Liver (tissue), 9 donors: ENCODE data around the gene NUP37. TPM values are rescaled to one million over a fixed set of nuclear protein-coding genes. Genes with fewer than 3 reads are reported as not detected.

Experiments
- DNase-seq: peaks from one replicate; pipeline ENCODE4 v3.0.0-alpha.2; 2017; ENCODE audit warnings: low spot score
- H3K27ac ChIP-seq, 2 donors: one replicate each; pipeline ENCODE4 v1.7.0; 2013; ENCODE audit warnings: inconsistent platforms in 2 of 2, low read length in 2 of 2, control low read depth in 1 of 2, low read depth in 1 of 2, mild to moderate bottlenecking in 1 of 2
- H3K27me3 ChIP-seq, 4 donors: one replicate each; pipeline versions ENCODE4 v1.6.1 to v1.7.0; 2013; ENCODE audit warnings: low read length in 3 of 4, inconsistent platforms in 1 of 4, mild to moderate bottlenecking in 1 of 4, moderate library complexity in 1 of 4; ENCODE audit not compliant: control insufficient read depth in 4 of 4, insufficient read depth in 4 of 4
- H3K36me3 ChIP-seq, 4 donors: one replicate each; pipeline versions ENCODE4 v1.6.1 to v1.7.0; 2013; ENCODE audit warnings: low read length in 3 of 4, mild to moderate bottlenecking in 3 of 4, low read depth in 1 of 4, moderate library complexity in 1 of 4; ENCODE audit not compliant: control insufficient read depth in 4 of 4, insufficient read depth in 3 of 4
- H3K4me1 ChIP-seq, 4 donors: one replicate each; pipeline versions ENCODE4 v1.6.1 to v1.7.0; 2013; ENCODE audit warnings: low read length in 3 of 4, mild to moderate bottlenecking in 3 of 4, moderate library complexity in 1 of 4; ENCODE audit not compliant: control insufficient read depth in 4 of 4, insufficient read depth in 4 of 4
- H3K4me3 ChIP-seq, 3 donors: one replicate each; pipeline versions ENCODE4 v1.6.1 to v1.7.0; 2013; ENCODE audit warnings: low read length in 3 of 3, control low read depth in 1 of 3, low read depth in 1 of 3, mild to moderate bottlenecking in 1 of 3
- H3K9ac ChIP-seq, 2 donors: one replicate each; pipeline ENCODE4 v1.7.0; 2013; ENCODE audit warnings: low read length in 2 of 2, mild to moderate bottlenecking in 2 of 2, moderate library complexity in 2 of 2, control low read depth in 1 of 2, low read depth in 1 of 2
- H3K9me3 ChIP-seq, 4 donors: one replicate each; pipeline versions ENCODE4 v1.6.1 to v1.7.0; 2013; ENCODE audit warnings: low read length in 3 of 4; ENCODE audit not compliant: control insufficient read depth in 4 of 4
- ATF3 ChIP-seq: IDR thresholded peaks from 2 replicates; pipeline ENCODE4 v1.6.1; 2016; ENCODE audit warnings: antibody characterized with exemption
- CTCF ChIP-seq: fragments of 150-350 bp; IDR thresholded peaks from 2 replicates; pipeline ENCODE4 v1.5.1; 2017; ENCODE audit warnings: improper control_type of control experiment, low read depth, low read length; ENCODE audit not compliant: missing input control
- EGR1 ChIP-seq, 2 donors: IDR thresholded peaks; 2 replicates each; pipeline ENCODE4 v1.6.1; 2016 to 2018; ENCODE audit warnings: antibody characterized with exemption in 2 of 2, low read depth in 2 of 2
- FOXA1 ChIP-seq: IDR thresholded peaks from 2 replicates; pipeline ENCODE4 v1.6.1; 2016; ENCODE audit warnings: antibody characterized with exemption
- FOXA2 ChIP-seq: IDR thresholded peaks from 2 replicates; pipeline ENCODE4 v1.6.1; 2016; ENCODE audit warnings: antibody characterized with exemption
- GABPA ChIP-seq, 2 donors: IDR thresholded peaks in 1 of 2; conservative IDR thresholded peaks in 1 of 2; 2 replicates each; pipeline ENCODE4 v1.6.1; 2016; ENCODE audit warnings: antibody characterized with exemption in 2 of 2, mild to moderate bottlenecking in 1 of 2, moderate library complexity in 1 of 2
- HNF4A ChIP-seq, 2 donors: conservative IDR thresholded peaks; 2 replicates each; pipeline ENCODE4 v1.6.1; 2016; ENCODE audit warnings: antibody characterized with exemption in 2 of 2, mild to moderate bottlenecking in 2 of 2
- HNF4G ChIP-seq: IDR thresholded peaks from 2 replicates; pipeline ENCODE4 v1.6.1; 2016; ENCODE audit warnings: antibody characterized with exemption
- JUND ChIP-seq, 2 donors: IDR thresholded peaks; 2 replicates each; pipeline ENCODE4 v1.6.1; 2016; ENCODE audit warnings: antibody characterized with exemption in 2 of 2
- MAX ChIP-seq: IDR thresholded peaks from 2 replicates; pipeline ENCODE4 v1.6.1; 2016; ENCODE audit warnings: antibody characterized with exemption
- NR2F2 ChIP-seq: IDR thresholded peaks from 2 replicates; pipeline ENCODE4 v1.6.1; 2016; ENCODE audit warnings: antibody characterized with exemption
- RAD21 ChIP-seq, 2 donors: IDR thresholded peaks; 2 replicates each; pipeline ENCODE4 v1.6.1; 2016; ENCODE audit warnings: antibody characterized with exemption in 2 of 2, mild to moderate bottlenecking in 2 of 2
- REST ChIP-seq: IDR thresholded peaks from 2 replicates; pipeline ENCODE4 v1.6.1; 2016; ENCODE audit warnings: antibody characterized with exemption, mild to moderate bottlenecking
- RXRA ChIP-seq, 2 donors: IDR thresholded peaks; 2 replicates each; pipeline ENCODE4 v1.6.1; 2017 to 2018; ENCODE audit warnings: antibody characterized with exemption in 2 of 2, mild to moderate bottlenecking in 1 of 2
- SP1 ChIP-seq: IDR thresholded peaks from 2 replicates; pipeline ENCODE4 v1.6.1; 2018; ENCODE audit warnings: antibody characterized with exemption, mild to moderate bottlenecking
- TAF1 ChIP-seq: conservative IDR thresholded peaks from 2 replicates; pipeline ENCODE4 v1.6.1; 2016; ENCODE audit warnings: antibody characterized with exemption, mild to moderate bottlenecking
- YY1 ChIP-seq: IDR thresholded peaks from 2 replicates; pipeline ENCODE4 v1.6.1; 2016; ENCODE audit warnings: antibody characterized with exemption, mild to moderate bottlenecking
- ZBTB33 ChIP-seq: IDR thresholded peaks from 2 replicates; pipeline ENCODE4 v1.6.1; 2016; ENCODE audit warnings: antibody characterized with exemption
- WGBS: extraction: QIAGEN DNeasy Blood & Tissue Kit; methylation state at CpG from one replicate; pipeline ENCODE4 v1.1.7; 2013; 5-methylcytosine and 5-hydroxymethylcytosine counted together
- polyA plus RNA-seq, 2 donors: library from polyadenylated mRNA; stranded (reverse) in 1 of 2; unstranded in 1 of 2; fragments of 200-250 nt in 1 of 2; fragments of >200 nt in 1 of 2; fragmentation: Nextera tagmentation in 1 of 2; extraction: Ambion mirVana in 1 of 2; gene quantifications; one replicate each; pipeline versions ENCODE4 v1.2.1 to v1.2.3, GENCODE V29; 2013 to 2015
- total RNA-seq, 2 donors: library from RNA; depleted of rRNA; stranded (reverse); fragments of >200 nt; gene quantifications; one replicate each; pipeline ENCODE4 v1.2.3, GENCODE V29; 2014
- donor health status: healthy.
- donor health status: healthy.
- donor health status: healthy.
- donor health status: healthy.
- donor health status: healthy.

Gene NUP37
- total and polyA plus RNA-seq, 4 donors: 7.3 to 24.5 (median 8.5) TPM

- TF ChIP-seq EGR1 (IDR thresholded peaks at IDR 0.05; ENCODE audit: low read depth in 2 of 2): no peak
- no peak for TF ChIP-seq RAD21 (IDR thresholded peaks at IDR 0.05)
- no peaks in the 10 kb centered on the region for H3K27me3 ChIP-seq
- no peak overlapping the region for H3K27ac ChIP-seq
- H3K4me3 ChIP-seq: no peak overlapping the region
- H3K36me3 ChIP-seq: peaks cover 2 to 32% (median 21%) of the 10 kb centered on the region in 4 donors
- H3K4me1 ChIP-seq: no peaks in the 10 kb centered on the region
- WGBS: 62% methylated on average over 3 of the region's 3 CpGs
- DNase-seq: no peak
- H3K9me3 ChIP-seq: no peaks in the 10 kb centered on the region
- H3K9ac ChIP-seq: no peak overlapping the region
These were observed 85.7 kb downstream of the NUP37 start for GRCh38 chr12:102033991-102034745.

GRCh38 chr12:102031852-102032251, 88.1 kb downstream of the NUP37 start:
- H3K36me3 ChIP-seq: peaks cover 0 to 30% (median 20%) of the 10 kb centered on the region in 4 donors
- TF ChIP-seq RXRA (IDR thresholded peaks at IDR 0.05) (no peak), NR2F2 (no peak), FOXA2 (no peak), HNF4A (conservative IDR thresholded peaks at IDR 0.05) (no peak), CTCF (no peak), YY1 (no peak), EGR1 (IDR thresholded peaks at IDR 0.05; ENCODE audit: low read depth in 2 of 2) (no peak), MAX (no peak), TAF1 (no peak), REST (no peak), FOXA1 (no peak), ATF3 (no peak), RAD21 (IDR thresholded peaks at IDR 0.05) (no peak), JUND (IDR thresholded peaks at IDR 0.05) (no peak), ZBTB33 (no peak), HNF4G (no peak), GABPA (IDR thresholded peaks at IDR 0.05 in 1 of 2, conservative IDR thresholded peaks at IDR 0.05 in 1 of 2) (no peak), SP1 (no peak)
- no peak overlapping the region for H3K27ac ChIP-seq
- DNase-seq: no peak
- H3K9ac ChIP-seq: no peak overlapping the region
- H3K27me3 ChIP-seq: no peaks in the 10 kb centered on the region
- no peaks in the 10 kb centered on the region for H3K9me3 ChIP-seq
- H3K4me1 ChIP-seq: no peaks in the 10 kb centered on the region
- no peak overlapping the region for H3K4me3 ChIP-seq
